Testis (tissue), 2 donors: ENCODE measurements around the gene MAML3.

Source experiments
- POLR2A ChIP-seq: fragments of 450-650 bp; IDR thresholded peaks from one replicate; pipeline ENCODE4 v1.6.1; 2017; ENCODE audit warnings: antibody characterized with exemption, mild to moderate bottlenecking, moderate library complexity
- TF ChIP-seq, protein P1 (sequence below), 3 experiments: fragments of 450-650 bp in 2 of 3; fragments of 200-600 bp in 1 of 3; sonication (generic) in 1 of 3; IDR thresholded peaks; one replicate each; pipeline ENCODE4 v1.5.1; 2016 to 2019; ENCODE audit warnings: antibody characterized with exemption in 3 of 3, mild to moderate bottlenecking in 2 of 3, moderate library complexity in 1 of 3

DNA sequence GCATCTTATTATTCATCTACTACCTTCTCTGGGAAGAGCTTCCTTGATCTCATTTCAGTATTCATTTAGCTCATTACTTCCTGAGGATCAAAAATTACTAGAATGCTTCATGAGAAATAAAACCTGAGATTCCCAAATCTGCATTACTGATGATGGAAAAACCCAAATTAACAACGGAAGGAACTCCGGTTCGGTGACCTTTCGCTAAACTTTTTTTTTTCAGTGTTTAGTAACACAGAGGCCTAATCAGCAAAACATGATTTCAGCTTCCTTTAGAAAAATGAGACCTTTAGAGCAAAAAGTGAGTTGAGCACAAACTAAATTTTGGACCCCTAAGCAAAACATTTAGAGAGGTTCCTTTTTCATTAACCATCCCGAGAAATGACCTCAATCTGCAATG, 229.2 kb downstream of the MAML3 start:
- TF ChIP-seq, protein P1, sequence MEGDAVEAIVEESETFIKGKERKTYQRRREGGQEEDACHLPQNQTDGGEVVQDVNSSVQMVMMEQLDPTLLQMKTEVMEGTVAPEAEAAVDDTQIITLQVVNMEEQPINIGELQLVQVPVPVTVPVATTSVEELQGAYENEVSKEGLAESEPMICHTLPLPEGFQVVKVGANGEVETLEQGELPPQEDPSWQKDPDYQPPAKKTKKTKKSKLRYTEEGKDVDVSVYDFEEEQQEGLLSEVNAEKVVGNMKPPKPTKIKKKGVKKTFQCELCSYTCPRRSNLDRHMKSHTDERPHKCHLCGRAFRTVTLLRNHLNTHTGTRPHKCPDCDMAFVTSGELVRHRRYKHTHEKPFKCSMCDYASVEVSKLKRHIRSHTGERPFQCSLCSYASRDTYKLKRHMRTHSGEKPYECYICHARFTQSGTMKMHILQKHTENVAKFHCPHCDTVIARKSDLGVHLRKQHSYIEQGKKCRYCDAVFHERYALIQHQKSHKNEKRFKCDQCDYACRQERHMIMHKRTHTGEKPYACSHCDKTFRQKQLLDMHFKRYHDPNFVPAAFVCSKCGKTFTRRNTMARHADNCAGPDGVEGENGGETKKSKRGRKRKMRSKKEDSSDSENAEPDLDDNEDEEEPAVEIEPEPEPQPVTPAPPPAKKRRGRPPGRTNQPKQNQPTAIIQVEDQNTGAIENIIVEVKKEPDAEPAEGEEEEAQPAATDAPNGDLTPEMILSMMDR (IDR thresholded peaks at IDR 0.05), result no peak
- no peak for TF ChIP-seq POLR2A
